ENCODE results near the gene RFESD.

GRCh38 chr5:95605786-95606185, 40.8 kb upstream of the RFESD start:
- TF ChIP-seq PHF8 (conservative IDR thresholded peaks at IDR 0.05; ENCODE audit: low read depth, low read length) (no peak), EZH2 (IDR thresholded peaks at IDR 0.05; ENCODE audit: low read depth, low read length, severe bottlenecking) (no peak), CREB1 (IDR thresholded peaks at IDR 0.05) (no peak), CTCF (IDR thresholded peaks at IDR 0.05; ENCODE audit: control extremely low read depth in 1 of 3, insufficient read depth in 1 of 3, low read depth in 1 of 3, low read length in 3 of 3) (no peak)

Data from H1 (cell line).